Activated CD4-positive, alpha-beta T cell treated with anti-CD3 and anti-CD28 coated beads, Interleukin-2, amount 50 U/mL, for 24 hours (primary cell): ENCODE measurements around the gene SUPT20HL1.

Source experiments
- DNase-seq, 2 donors: peaks; one replicate each; pipeline ENCODE4 v3.0.0-alpha.2; 2020; ENCODE audit warnings: low read depth in 1 of 2, low spot score in 1 of 2

SUPT20HL1 gene

GRCh38 chrX:24396236-24396930 lies 35.9 kb downstream of the SUPT20HL1 start:
- DNase-seq: no peak

DNA sequence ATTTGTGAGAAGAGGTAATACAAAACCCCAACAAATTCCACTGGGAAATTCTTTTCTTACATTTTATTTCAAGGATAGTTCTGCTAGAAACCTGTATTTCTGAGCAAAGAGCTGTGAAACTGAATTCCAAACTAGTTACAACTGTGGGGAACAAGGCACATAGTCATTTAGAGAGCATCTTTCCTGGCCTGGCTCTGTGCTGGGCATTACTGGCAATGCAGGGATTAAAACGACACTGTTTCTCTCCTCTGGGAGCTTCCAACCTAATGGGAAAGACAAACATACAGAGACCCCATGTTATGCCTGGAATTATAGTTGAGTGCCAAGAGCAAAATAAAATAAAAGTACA lies 36.5 kb downstream of the SUPT20HL1 start:
- DNase-seq: no peak

DNA sequence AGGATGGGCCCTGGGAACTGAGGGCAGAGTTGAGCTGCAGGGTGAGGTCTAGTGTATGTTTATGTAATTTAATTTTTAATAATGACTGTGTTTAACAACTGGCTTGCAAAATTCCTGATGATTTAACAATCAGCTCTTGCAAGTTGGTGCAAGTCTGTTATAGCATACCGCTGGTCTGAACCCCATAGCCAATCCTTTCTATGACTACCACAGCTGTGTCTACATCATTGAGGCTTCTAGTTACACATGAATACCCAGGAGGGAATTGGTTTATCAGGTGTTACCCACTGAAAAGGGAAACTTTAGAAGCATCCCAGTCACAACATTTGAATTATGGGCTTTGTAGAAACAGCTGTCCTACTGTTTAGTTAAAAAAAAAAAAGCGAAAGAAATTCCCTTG lies 38.3 kb downstream of the SUPT20HL1 start:
- DNase-seq: no peak

GRCh38 chrX:24399550-24399949 lies 39.1 kb downstream of the SUPT20HL1 start:
- no peak for DNase-seq

DNA sequence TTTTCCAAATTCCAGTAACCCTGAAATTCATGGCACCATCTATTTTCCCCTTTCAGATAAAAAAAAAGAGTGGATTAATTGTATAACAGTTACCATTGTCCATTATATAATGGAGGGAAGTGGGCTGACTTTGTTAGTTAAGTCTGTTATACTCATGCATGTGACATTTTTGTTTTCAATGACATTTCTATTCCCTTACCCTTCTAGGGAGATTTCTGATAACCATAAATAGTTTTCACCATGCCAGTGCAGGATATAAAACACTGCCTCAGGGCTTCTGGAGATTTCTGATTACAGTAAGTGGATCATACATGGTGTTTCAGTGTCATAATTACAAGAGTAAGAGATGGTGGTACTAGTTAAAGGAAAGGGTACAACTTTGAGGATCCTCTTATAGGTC lies 45.5 kb downstream of the SUPT20HL1 start:
- no peak for DNase-seq
